ENCODE data around the gene TMEM270.

The TMEM270 gene

DNA sequence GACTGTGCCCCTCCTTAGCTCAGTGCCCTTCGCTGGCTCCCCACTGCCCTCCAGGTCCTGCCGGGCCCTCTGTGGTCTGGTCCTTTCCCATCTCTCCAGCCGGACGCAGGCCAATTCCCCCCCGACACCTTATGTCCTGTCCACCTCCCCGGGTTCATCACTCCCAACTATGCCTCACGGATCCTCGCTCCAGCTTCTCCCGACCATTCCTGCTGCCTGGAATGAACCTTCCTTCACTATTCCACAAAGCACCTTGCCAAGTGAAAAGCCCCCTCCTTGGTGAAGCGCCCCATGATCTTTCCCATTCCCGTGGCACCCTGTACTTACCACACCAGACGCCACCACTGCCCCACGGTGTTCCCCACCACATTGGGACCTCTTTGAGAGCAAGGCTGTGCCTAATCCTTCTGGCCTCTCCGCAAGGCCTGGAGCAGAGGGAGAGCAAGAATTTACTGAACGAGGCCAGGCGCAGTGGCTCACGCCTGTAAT lies 47.2 kb downstream of the TMEM270 start:
- H3K36me3 ChIP-seq (ENCODE audit: insufficient read depth, low read length): no peaks in the 10 kb centered on the region
- no peaks in the 10 kb centered on the region for H3F3A ChIP-seq (ENCODE audit: insufficient read depth, low read length)
- H3K4me2 ChIP-seq (ENCODE audit: low read length): no peak overlapping the region
- H3K4me3 ChIP-seq (ENCODE audit: low read depth, low read length, poor library complexity, severe bottlenecking): no peak overlapping the region
- H3K9me2 ChIP-seq (ENCODE audit: low read depth, low read length): no peaks in the 10 kb centered on the region
- no peak overlapping the region for H2AFZ ChIP-seq (ENCODE audit: low read length)
- H3K4me1 ChIP-seq (ENCODE audit: insufficient read depth, low read length, severe bottlenecking): no peaks in the 10 kb centered on the region
- TF ChIP-seq, protein P1, sequence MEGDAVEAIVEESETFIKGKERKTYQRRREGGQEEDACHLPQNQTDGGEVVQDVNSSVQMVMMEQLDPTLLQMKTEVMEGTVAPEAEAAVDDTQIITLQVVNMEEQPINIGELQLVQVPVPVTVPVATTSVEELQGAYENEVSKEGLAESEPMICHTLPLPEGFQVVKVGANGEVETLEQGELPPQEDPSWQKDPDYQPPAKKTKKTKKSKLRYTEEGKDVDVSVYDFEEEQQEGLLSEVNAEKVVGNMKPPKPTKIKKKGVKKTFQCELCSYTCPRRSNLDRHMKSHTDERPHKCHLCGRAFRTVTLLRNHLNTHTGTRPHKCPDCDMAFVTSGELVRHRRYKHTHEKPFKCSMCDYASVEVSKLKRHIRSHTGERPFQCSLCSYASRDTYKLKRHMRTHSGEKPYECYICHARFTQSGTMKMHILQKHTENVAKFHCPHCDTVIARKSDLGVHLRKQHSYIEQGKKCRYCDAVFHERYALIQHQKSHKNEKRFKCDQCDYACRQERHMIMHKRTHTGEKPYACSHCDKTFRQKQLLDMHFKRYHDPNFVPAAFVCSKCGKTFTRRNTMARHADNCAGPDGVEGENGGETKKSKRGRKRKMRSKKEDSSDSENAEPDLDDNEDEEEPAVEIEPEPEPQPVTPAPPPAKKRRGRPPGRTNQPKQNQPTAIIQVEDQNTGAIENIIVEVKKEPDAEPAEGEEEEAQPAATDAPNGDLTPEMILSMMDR (IDR thresholded peaks at IDR 0.05; ENCODE audit: low read length): no peak
- TF ChIP-seq EZH2 (IDR thresholded peaks at IDR 0.05; ENCODE audit: borderline replicate concordance, low read length): no peak
- no peak overlapping the region for H3K9ac ChIP-seq (ENCODE audit: low read length)
- H3K27me3 ChIP-seq (ENCODE audit: insufficient read depth, low read length): no peaks in the 10 kb centered on the region; the same call in 1 of the 2 replicates
- H4K20me1 ChIP-seq (ENCODE audit: insufficient read depth, low read length): no peaks in the 10 kb centered on the region
- H3K79me2 ChIP-seq (ENCODE audit: insufficient read depth, low read length): no peaks in the 10 kb centered on the region
- H3K9me3 ChIP-seq (ENCODE audit: low read length): no peaks in the 10 kb centered on the region
- no peak overlapping the region for H3K27ac ChIP-seq (ENCODE audit: low read depth, low read length, poor library complexity, severe bottlenecking)

DNA sequence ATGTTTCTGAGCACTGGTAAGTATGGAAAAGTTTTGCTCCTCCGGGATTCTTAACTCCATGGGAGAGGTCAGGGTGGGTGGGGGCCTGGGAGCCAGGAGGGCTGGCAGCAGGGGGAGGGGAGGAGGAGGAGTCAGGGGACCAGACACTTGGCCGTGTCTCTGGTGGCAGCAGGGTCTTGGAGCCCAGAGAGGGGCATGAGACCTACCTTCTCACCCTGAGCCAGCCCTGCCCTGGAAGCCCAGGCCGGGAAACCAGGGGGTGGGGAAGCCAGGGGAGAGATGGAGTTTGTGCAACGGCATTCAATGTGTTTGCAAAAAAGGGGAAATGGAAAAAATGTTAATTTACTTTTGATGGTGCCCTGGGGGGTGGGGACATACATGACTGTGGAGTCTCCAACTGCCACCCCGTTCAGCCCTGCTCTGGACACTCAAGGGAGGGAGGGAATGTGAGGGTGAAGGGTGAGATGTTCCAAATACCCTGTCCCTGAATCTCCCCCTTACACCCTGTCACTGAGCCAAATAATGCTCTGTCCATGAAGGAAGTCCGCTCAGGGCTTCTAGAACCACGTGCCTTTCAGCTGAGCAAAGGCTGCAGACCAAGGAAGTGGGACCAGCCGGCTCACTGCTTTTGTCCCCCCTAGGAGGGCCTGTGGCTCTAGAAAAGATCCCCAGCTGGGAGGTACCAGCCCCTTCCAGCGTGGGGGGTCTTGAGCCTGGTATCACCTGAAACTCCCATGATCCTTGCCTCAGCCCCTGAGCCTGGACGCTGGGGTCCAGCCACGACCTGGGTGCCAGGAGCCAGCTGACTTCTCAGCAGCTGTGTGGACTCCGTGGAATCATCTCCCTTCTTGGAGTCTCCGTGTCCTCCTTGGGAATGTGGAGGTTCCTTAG lies 48.3 kb downstream of the TMEM270 start:
- H3K4me1 ChIP-seq (ENCODE audit: insufficient read depth, low read length, severe bottlenecking): no peaks in the 10 kb centered on the region
- H3K4me3 ChIP-seq (ENCODE audit: low read depth, low read length, poor library complexity, severe bottlenecking): no peak overlapping the region
- H4K20me1 ChIP-seq (ENCODE audit: insufficient read depth, low read length): no peaks in the 10 kb centered on the region
- H3K9me2 ChIP-seq (ENCODE audit: low read depth, low read length): no peaks in the 10 kb centered on the region
- no peaks in the 10 kb centered on the region for H3K79me2 ChIP-seq (ENCODE audit: insufficient read depth, low read length)
- no peak overlapping the region for H3K27ac ChIP-seq (ENCODE audit: low read depth, low read length, poor library complexity, severe bottlenecking)
- H3K4me2 ChIP-seq (ENCODE audit: low read length): no peak overlapping the region
- H2AFZ ChIP-seq (ENCODE audit: low read length): no peak overlapping the region
- H3K9me3 ChIP-seq (ENCODE audit: low read length): no peaks in the 10 kb centered on the region
- no peak for TF ChIP-seq EZH2 (IDR thresholded peaks at IDR 0.05; ENCODE audit: borderline replicate concordance, low read length)
- TF ChIP-seq, protein P1 (IDR thresholded peaks at IDR 0.05; ENCODE audit: low read length): no peak
- H3K36me3 ChIP-seq (ENCODE audit: insufficient read depth, low read length): no peaks in the 10 kb centered on the region
- H3F3A ChIP-seq (ENCODE audit: insufficient read depth, low read length): no peaks in the 10 kb centered on the region
- no peak overlapping the region for H3K9ac ChIP-seq (ENCODE audit: low read length)
- no peaks in the 10 kb centered on the region; the same call in 1 of the 2 replicates for H3K27me3 ChIP-seq (ENCODE audit: insufficient read depth, low read length)

DNA sequence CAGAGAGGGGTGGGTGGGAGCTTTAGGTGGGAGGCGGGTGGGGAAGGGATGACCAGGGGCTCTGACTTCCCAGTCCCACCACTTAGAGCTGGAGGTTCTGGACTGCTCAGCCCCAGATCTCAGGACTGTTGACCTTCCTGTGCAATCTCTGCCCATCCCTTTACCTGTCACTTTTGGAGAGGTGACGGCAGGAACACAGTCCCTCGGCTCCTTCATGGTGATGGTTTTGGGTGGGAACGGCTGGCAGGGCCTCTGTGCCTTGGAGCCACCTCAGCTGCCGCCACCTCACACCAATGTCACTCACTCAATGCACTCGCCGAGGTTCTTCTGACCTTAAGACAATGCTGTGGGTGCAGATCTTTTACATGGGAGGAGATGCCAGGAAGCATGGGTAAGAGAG lies 49.0 kb downstream of the TMEM270 start:
- H3K79me2 ChIP-seq (ENCODE audit: insufficient read depth, low read length): no peaks in the 10 kb centered on the region
- TF ChIP-seq, protein P1 (IDR thresholded peaks at IDR 0.05; ENCODE audit: low read length): no peak
- TF ChIP-seq EZH2 (IDR thresholded peaks at IDR 0.05; ENCODE audit: borderline replicate concordance, low read length): no peak
- no peaks in the 10 kb centered on the region for H3K9me2 ChIP-seq (ENCODE audit: low read depth, low read length)
- no peaks in the 10 kb centered on the region for H3K9me3 ChIP-seq (ENCODE audit: low read length)
- no peaks in the 10 kb centered on the region for H4K20me1 ChIP-seq (ENCODE audit: insufficient read depth, low read length)
- no peak overlapping the region for H3K4me3 ChIP-seq (ENCODE audit: low read depth, low read length, poor library complexity, severe bottlenecking)
- no peaks in the 10 kb centered on the region for H3K36me3 ChIP-seq (ENCODE audit: insufficient read depth, low read length)
- H3K9ac ChIP-seq (ENCODE audit: low read length): no peak overlapping the region
- no peak overlapping the region for H3K4me2 ChIP-seq (ENCODE audit: low read length)
- no peak overlapping the region for H2AFZ ChIP-seq (ENCODE audit: low read length)
- H3K27me3 ChIP-seq (ENCODE audit: insufficient read depth, low read length): no peaks in the 10 kb centered on the region; the same call in 1 of the 2 replicates
- H3K4me1 ChIP-seq (ENCODE audit: insufficient read depth, low read length, severe bottlenecking): no peaks in the 10 kb centered on the region
- H3K27ac ChIP-seq (ENCODE audit: low read depth, low read length, poor library complexity, severe bottlenecking): no peak overlapping the region
- H3F3A ChIP-seq (ENCODE audit: insufficient read depth, low read length): no peaks in the 10 kb centered on the region
